Skeletal muscle tissue (tissue), 4 donors: ENCODE measurements around the gene COASY. TPM values are rescaled to one million over a fixed set of nuclear protein-coding genes. Genes with fewer than 3 reads are reported as not detected.

ENCODE experiments used
- H3K27ac ChIP-seq: one replicate; pipeline ENCODE4 v1.7.0; 2013; ENCODE audit warnings: mild to moderate bottlenecking, low read depth, low read length, inconsistent platforms
- H3K27me3 ChIP-seq, 3 donors: one replicate each; pipeline ENCODE4 v1.7.0; 2013; ENCODE audit warnings: low read length in 3 of 3; ENCODE audit not compliant: control insufficient read depth in 3 of 3, insufficient read depth in 3 of 3
- H3K36me3 ChIP-seq, 3 donors: one replicate each; pipeline ENCODE4 v1.7.0; 2013; ENCODE audit warnings: low read length in 3 of 3; ENCODE audit not compliant: control insufficient read depth in 3 of 3, insufficient read depth in 3 of 3
- H3K4me1 ChIP-seq, 3 donors: one replicate each; pipeline ENCODE4 v1.7.0; 2013; ENCODE audit warnings: low read length in 3 of 3, mild to moderate bottlenecking in 3 of 3; ENCODE audit not compliant: control insufficient read depth in 3 of 3, insufficient read depth in 3 of 3
- H3K4me3 ChIP-seq, 3 donors: one replicate each; pipeline ENCODE4 v1.7.0; 2013; ENCODE audit warnings: low read length in 3 of 3
- H3K9ac ChIP-seq, 3 donors: one replicate each; pipeline ENCODE4 v1.7.0; 2013; ENCODE audit warnings: low read length in 3 of 3, mild to moderate bottlenecking in 3 of 3, moderate library complexity in 2 of 3, low read depth in 1 of 3
- H3K9me3 ChIP-seq, 3 donors: one replicate each; pipeline ENCODE4 v1.7.0; 2013; ENCODE audit warnings: low read length in 3 of 3; ENCODE audit not compliant: control insufficient read depth in 3 of 3
- total RNA-seq: library from RNA; depleted of rRNA; stranded (reverse); fragments of >200 nt; gene quantifications from one replicate; pipeline ENCODE4 v1.2.3, GENCODE V29; 2014
- donor health status: Osteomylitis.

The COASY gene
- total RNA-seq, 1 donor from 2014 or later = 6.3 TPM

DNA sequence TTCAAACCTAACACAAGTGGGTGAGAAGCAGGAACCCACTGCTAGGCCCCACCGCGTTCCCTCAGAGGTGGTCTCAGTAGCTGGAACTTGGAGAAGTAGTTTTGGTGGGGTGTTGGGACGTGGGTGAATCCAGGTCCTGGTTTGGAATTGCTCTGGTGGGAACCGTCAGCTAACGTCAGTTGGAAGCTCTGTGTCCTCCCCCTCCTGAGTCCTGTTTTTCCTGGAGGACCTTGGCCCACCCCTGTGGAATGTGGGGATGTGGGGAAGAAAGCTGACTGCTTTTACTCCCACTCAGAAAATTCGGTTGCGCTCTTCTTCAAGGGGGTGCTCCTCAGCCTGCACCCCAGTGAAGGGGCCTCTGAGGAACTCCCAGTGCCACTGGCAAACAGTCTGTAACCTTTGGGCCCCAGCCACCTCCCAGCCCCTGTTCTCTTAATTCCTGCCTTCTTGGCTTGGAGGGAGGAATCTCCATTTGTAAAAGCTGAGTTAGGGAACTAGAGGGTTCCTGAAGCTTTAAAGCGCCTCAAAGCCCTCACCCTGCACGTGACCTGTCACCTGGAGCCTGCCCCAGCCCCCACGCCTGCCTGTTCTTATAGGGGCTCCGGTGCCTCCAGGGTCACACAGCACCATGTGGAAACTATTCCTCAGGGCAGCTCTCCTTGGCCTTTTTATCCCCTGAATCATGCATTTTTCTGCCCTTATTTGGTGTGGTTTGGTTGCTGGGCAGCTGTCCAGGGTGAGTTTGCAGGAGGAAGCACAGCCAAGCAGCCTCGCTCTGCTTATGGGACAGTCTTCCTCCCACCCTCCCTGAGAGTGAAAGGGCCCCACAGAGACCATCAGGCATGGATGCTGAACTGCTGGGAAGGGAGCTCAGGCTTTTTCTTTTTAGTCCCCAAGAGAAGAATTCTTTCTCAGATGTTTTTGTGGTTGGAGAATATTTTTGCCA lies 42.1 kb upstream of the COASY start:
- Histone ChIP-seq H3K4me1 (peaks cover 64 to 80% (median 72%) of the 10 kb centered on the region in 3 donors), H3K4me3 (peak overlapping the region in 1 of 3 donors; percentile 52), H3K36me3 (peaks cover 21 to 49% (median 28%) of the 10 kb centered on the region in 3 donors)

DNA sequence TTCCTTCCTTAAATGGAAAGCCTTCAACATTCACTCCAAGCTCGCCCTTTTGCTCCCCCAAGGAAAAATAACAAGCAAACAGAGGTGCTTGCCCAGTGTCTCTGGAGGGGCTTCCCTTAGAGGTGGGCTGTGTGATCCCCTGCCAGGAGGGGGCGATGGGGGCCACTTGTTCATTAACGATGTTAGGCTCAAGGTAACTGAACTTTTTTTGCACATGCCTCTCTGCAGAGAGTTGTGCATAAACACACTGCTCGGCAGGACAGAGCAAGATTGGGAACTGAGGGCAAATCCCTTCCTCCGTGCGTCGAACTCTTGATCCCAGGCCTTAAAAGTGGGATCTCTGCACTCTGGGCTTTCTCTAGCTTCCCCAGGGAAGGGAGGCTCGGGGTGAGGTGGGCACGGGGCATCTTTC lies 41.4 kb upstream of the COASY start:
- H3K27me3 ChIP-seq = no peaks in the 10 kb centered on the region
- H3K9me3 ChIP-seq = no peaks in the 10 kb centered on the region
- peak overlapping the region; percentile 92 for H3K27ac ChIP-seq
- no peak overlapping the region for H3K4me3 ChIP-seq
- peaks cover 70 to 81% (median 72%) of the 10 kb centered on the region in 3 donors for H3K4me1 ChIP-seq
- H3K36me3 ChIP-seq = peaks cover 19 to 48% (median 27%) of the 10 kb centered on the region in 3 donors
- H3K9ac ChIP-seq = peak overlapping the region in 2 of 3 donors; percentile 50 to 73

More for the DNA sequence above, 42.1 kb upstream of the COASY start:
- Histone ChIP-seq H3K9me3 (no peaks in the 10 kb centered on the region), H3K27ac (peak overlapping the region; percentile 92), H3K27me3 (no peaks in the 10 kb centered on the region), H3K9ac (peak overlapping the region; percentile 40 to 73 (median 44))

DNA sequence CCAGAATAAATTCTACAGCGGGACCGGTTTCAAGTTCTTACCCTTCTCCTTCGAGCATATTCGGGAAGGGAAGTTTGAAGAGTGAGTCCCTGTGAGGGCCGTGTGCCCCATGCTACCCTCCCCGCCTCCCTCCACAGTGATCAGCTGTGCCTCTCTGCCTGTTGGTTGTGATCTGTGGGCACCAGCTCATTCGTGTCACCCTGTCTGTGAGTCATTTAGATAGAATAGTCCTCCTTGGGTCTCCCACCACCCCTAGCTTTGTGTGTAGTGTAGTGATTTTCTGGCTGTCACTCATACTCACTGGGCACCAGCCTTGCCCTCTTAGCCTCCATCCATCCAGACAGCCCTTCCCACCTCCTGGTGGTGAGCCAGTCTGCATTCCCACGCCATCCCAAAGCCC lies 40.9 kb upstream of the COASY start:
- H3K36me3 ChIP-seq = peaks cover 19 to 45% (median 27%) of the 10 kb centered on the region in 3 donors
- peak overlapping the region; percentile 1 to 73 (median 50) for H3K9ac ChIP-seq
- peaks cover 71 to 81% (median 73%) of the 10 kb centered on the region in 3 donors for H3K4me1 ChIP-seq
- peak overlapping the region; percentile 92 for H3K27ac ChIP-seq
- H3K27me3 ChIP-seq = no peaks in the 10 kb centered on the region
- no peaks in the 10 kb centered on the region for H3K9me3 ChIP-seq
- H3K4me3 ChIP-seq = peak overlapping the region; percentile 3 to 32 (median 22)

DNA sequence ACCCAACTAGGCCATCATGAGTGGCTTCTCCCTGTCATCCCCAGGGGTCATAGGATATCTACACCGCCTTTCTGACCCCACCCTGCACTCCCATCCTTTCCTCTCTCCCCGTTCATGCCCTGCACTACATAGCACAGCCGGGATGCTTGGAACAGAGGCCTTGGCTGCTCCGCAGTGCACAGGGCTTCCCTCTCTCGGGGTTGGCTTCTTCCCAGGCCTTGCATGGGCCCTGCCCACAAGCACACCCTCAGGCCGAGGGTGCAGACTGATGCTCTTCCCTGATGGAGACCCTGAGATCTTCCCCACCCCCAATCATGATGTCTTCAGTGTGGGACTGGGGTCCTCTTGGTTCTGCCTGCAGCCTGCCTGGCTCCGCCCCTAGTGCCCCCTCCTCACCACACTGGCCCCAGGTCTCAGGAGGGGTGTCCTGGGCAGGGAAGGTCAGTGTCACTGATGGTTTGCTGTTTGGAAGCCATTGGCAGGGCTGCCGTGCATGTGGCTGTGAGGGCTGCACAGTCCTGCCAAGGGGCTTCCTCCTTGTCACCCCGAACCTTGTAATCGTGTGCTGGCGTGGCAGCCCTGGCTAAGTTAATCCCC lies 40.2 kb upstream of the COASY start:
- Histone ChIP-seq H3K4me1 (peaks cover 63 to 76% (median 70%) of the 10 kb centered on the region in 3 donors), H3K4me3 (peak overlapping the region in 1 of 3 donors; percentile 35), H3K9ac (peak overlapping the region; percentile 20 to 73 (median 32)), H3K27ac (peak overlapping the region; percentile 92), H3K27me3 (no peaks in the 10 kb centered on the region), H3K9me3 (no peaks in the 10 kb centered on the region), H3K36me3 (peaks cover 12 to 38% (median 20%) of the 10 kb centered on the region in 3 donors)

DNA sequence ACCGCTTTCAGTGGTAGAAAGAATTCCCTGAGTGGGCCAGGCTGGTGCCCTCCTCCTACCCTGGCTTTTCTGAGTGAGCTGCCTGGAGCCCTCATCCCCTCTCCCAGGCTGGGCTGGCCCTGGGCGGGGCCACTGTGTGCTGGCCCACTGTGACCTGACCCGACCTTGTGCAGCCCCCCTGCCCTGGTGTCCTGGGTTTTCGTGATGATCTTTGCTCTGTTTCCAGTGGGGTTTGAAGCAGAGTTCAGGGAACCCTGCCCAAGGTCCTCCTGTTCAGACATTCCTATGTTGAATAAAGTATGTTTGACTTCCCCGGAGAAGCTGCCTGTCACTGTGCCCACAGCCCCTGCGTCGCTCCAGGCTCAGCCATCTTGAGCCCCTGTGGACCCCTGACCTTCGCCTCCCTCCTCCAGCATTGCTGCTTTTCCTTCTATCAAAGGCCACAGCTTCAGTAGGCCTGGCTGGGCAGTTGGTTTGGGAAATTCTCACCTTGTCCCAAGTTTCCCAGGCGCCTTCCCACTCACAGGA lies 39.6 kb upstream of the COASY start:
- peaks cover 10 to 34% (median 19%) of the 10 kb centered on the region in 3 donors for H3K36me3 ChIP-seq
- H3K9me3 ChIP-seq = no peaks in the 10 kb centered on the region
- H3K27ac ChIP-seq = peak overlapping the region; percentile 92
- H3K9ac ChIP-seq = peak overlapping the region; percentile 20 to 73 (median 32)
- peaks cover 63 to 76% (median 74%) of the 10 kb centered on the region in 3 donors for H3K4me1 ChIP-seq
- H3K27me3 ChIP-seq = no peaks in the 10 kb centered on the region
- peak overlapping the region in 1 of 3 donors; percentile 13 for H3K4me3 ChIP-seq

DNA sequence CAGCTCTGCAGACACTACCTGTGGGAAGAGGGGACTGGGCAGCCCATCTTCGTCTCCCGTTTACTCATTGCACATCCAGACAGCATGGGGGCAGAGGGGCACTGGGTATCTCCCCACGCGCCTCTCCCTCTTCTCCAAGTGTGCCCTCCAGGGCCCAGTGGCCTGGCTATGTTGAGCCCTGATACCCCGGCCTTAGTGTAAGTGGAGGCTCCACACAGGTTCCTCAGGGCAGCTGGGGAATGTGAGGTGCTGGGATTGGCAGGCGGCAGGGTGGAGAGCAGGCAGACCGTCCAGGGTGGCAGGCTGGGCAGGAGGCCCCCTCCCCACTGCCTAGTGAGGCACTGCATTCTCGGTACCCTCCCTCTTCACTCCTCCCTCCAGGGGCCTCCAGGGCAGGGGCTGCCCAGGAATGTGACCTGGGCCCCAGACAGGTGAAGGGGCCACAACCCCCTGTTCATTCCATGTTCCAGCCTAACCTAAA lies 39.1 kb upstream of the COASY start:
- Histone ChIP-seq H3K27ac (peak overlapping the region; percentile 92), H3K4me1 (peaks cover 59 to 74% (median 72%) of the 10 kb centered on the region in 3 donors), H3K4me3 (no peak overlapping the region), H3K36me3 (peaks cover 10 to 29% (median 19%) of the 10 kb centered on the region in 3 donors), H3K9me3 (no peaks in the 10 kb centered on the region), H3K9ac (peak overlapping the region in 1 of 3 donors; percentile 73), H3K27me3 (no peaks in the 10 kb centered on the region)

DNA sequence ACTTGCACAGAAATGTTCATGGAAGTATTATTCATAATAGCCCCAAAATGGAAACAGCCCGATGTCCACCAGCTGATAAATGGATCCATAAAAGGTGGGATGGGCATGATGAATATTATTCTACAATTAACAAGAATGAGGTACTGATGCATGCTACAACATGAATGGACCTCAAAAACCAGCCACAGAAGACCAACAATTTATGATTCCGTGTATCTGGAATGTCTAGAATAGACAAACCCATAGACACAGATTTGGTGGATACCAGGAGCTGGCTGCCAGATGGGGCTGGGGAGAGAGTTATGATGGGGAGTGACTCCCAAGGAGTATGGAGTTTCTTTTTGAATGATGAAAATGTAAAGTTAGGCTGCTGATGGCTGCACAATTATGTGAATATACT lies 36.7 kb upstream of the COASY start:
- Histone ChIP-seq H3K4me1 (peaks cover 38 to 53% (median 49%) of the 10 kb centered on the region in 3 donors), H3K27me3 (no peaks in the 10 kb centered on the region), H3K9me3 (no peaks in the 10 kb centered on the region), H3K27ac (peak overlapping the region; percentile 45), H3K9ac (no peak overlapping the region), H3K4me3 (no peak overlapping the region), H3K36me3 (peaks cover 10 to 23% (median 19%) of the 10 kb centered on the region in 3 donors)

DNA sequence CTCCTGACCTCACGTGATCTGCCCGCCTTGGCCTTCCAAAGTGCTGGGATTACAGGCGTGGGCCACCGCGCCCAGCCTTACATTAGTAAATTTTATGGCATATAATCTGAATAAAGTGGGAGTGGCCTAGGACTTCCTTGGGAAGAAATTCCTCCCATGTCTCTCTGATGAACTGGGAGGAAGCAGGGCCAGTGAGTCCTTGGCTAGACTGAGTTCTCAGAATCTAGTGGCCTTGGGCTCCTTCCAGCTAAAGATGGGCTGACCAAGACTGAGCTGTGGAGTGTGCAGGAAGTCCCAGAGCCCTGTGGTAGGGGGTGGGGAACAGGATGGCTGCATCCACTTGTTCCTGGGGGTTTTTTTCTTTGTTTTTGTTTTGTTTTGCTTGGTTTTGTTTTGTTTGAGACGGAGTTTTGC lies 35.9 kb upstream of the COASY start:
- Histone ChIP-seq H3K36me3 (peaks cover 10 to 21% (median 18%) of the 10 kb centered on the region in 3 donors), H3K4me3 (no peak overlapping the region), H3K9ac (no peak overlapping the region), H3K9me3 (no peaks in the 10 kb centered on the region), H3K27ac (peak overlapping the region; percentile 45), H3K4me1 (peaks cover 34 to 45% (median 44%) of the 10 kb centered on the region in 3 donors), H3K27me3 (no peaks in the 10 kb centered on the region)

DNA sequence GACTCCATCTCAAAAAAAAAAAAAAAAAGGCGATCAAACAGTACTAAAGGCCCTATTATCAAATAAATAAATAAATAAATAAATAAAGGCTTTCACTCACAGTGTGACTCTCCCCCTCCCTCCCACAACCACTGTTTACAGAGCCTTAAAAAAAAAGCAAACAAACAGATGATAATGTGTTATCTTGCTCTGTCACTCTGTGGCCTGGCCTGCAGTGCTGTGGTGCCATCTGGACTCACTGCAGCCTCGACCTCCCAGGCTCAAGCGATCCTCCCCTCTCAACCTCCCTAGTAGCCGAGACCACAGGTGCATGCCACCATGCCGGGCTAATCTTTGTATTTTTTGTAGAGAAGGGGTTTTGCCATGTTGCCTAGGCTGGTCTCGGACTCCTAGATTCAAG lies 34.0 kb upstream of the COASY start:
- H3K4me1 ChIP-seq = peaks cover 22 to 33% (median 29%) of the 10 kb centered on the region in 3 donors
- no peak overlapping the region for H3K9ac ChIP-seq
- H3K27me3 ChIP-seq = no peaks in the 10 kb centered on the region
- no peaks in the 10 kb centered on the region for H3K9me3 ChIP-seq
- H3K4me3 ChIP-seq = no peak overlapping the region
- no peak overlapping the region for H3K27ac ChIP-seq
- peaks cover 0 to 2% (median 2%) of the 10 kb centered on the region in 3 donors for H3K36me3 ChIP-seq
